GM12892 (cell line): Measurements from ENCODE around the gene AKR1B1.

Experiments
- POLR2A ChIP-seq: IDR thresholded peaks from 2 replicates; pipeline ENCODE4 v1.6.1; 2011; ENCODE audit warnings: low read depth, low read length, control low read depth
- POLR2AphosphoS5 ChIP-seq: IDR thresholded peaks from 2 replicates; pipeline ENCODE4 v1.6.1; 2011; ENCODE audit warnings: low read depth, low read length, control low read depth
- TAF1 ChIP-seq: IDR thresholded peaks from 2 replicates; pipeline ENCODE4 v1.6.1; 2011; ENCODE audit warnings: low read depth, mild to moderate bottlenecking, control low read depth, low read length, borderline replicate concordance

DNA sequence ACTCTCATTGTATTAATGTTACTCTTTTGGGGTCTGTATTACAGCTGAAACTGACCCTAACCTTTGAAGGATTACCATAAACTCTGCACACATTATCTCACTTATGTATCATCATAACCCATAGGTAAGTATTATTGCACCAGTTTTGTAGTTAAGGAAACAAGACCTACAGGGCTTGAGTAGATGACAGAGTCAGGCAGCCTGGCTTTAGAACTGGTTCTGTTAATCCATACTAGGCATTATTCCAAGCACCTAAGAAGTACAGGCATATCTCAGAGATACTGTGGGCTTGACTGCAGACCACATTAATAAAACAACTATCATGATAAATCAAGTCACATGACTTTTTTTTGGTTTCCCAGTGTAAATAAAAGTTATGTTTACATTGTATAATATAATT lies 17.1 kb upstream of the AKR1B1 start:
- TF ChIP-seq POLR2A (no peak), POLR2AphosphoS5 (no peak), TAF1 (no peak)
